ENCODE results near the gene BORCS6.

DNA sequence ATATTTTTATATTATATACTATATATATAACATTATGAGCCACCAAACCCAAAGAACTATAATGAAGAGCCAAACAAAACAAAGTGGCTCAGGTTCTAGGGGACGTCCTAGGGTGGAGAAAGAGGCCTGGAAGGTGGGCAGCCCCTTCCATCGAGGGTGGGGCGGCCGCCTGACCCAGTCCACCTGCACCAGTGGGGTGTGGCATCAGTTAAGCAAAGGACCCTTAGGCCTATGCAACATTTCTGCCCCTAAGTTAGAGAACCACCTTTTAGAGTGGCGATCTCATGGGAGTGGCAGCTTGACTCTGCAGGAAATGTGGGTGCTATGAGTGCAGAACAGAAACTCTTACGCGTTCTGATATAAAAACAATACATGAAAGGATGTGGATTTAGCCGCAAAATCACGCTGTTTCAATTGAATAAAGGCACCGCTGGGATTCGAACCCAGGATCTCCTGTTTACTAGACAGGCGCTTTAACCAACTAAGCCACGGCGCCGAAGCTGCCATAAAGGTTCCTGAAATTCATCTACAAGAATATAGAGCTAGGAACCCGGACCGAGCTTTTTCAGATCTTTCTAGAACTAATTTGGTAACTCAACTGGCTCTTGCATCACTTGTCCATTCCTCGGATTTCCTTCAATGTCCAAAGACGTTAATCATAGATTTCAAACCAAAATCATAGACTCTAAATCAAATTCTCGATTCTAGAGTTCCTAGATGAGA is 36.0 kb upstream of the BORCS6 start:
- TF ChIP-seq, protein P1, sequence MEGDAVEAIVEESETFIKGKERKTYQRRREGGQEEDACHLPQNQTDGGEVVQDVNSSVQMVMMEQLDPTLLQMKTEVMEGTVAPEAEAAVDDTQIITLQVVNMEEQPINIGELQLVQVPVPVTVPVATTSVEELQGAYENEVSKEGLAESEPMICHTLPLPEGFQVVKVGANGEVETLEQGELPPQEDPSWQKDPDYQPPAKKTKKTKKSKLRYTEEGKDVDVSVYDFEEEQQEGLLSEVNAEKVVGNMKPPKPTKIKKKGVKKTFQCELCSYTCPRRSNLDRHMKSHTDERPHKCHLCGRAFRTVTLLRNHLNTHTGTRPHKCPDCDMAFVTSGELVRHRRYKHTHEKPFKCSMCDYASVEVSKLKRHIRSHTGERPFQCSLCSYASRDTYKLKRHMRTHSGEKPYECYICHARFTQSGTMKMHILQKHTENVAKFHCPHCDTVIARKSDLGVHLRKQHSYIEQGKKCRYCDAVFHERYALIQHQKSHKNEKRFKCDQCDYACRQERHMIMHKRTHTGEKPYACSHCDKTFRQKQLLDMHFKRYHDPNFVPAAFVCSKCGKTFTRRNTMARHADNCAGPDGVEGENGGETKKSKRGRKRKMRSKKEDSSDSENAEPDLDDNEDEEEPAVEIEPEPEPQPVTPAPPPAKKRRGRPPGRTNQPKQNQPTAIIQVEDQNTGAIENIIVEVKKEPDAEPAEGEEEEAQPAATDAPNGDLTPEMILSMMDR (IDR thresholded peaks at IDR 0.05; ENCODE audit: low read depth, low read length, missing input control) = no peak
- TF ChIP-seq JUND (IDR thresholded peaks at IDR 0.05) (no peak), YY1 (IDR thresholded peaks at IDR 0.05) (no peak), MAX (IDR thresholded peaks at IDR 0.05) (no peak), GABPA (IDR thresholded peaks at IDR 0.05 in 1 of 2, conservative IDR thresholded peaks at IDR 0.05 in 1 of 2) (no peak), RAD21 (IDR thresholded peaks at IDR 0.05) (no peak)
- TF ChIP-seq, protein P2, sequence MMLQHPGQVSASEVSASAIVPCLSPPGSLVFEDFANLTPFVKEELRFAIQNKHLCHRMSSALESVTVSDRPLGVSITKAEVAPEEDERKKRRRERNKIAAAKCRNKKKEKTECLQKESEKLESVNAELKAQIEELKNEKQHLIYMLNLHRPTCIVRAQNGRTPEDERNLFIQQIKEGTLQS (IDR thresholded peaks at IDR 0.05) = no peak
- TF ChIP-seq, protein P3, sequence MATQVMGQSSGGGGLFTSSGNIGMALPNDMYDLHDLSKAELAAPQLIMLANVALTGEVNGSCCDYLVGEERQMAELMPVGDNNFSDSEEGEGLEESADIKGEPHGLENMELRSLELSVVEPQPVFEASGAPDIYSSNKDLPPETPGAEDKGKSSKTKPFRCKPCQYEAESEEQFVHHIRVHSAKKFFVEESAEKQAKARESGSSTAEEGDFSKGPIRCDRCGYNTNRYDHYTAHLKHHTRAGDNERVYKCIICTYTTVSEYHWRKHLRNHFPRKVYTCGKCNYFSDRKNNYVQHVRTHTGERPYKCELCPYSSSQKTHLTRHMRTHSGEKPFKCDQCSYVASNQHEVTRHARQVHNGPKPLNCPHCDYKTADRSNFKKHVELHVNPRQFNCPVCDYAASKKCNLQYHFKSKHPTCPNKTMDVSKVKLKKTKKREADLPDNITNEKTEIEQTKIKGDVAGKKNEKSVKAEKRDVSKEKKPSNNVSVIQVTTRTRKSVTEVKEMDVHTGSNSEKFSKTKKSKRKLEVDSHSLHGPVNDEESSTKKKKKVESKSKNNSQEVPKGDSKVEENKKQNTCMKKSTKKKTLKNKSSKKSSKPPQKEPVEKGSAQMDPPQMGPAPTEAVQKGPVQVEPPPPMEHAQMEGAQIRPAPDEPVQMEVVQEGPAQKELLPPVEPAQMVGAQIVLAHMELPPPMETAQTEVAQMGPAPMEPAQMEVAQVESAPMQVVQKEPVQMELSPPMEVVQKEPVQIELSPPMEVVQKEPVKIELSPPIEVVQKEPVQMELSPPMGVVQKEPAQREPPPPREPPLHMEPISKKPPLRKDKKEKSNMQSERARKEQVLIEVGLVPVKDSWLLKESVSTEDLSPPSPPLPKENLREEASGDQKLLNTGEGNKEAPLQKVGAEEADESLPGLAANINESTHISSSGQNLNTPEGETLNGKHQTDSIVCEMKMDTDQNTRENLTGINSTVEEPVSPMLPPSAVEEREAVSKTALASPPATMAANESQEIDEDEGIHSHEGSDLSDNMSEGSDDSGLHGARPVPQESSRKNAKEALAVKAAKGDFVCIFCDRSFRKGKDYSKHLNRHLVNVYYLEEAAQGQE (IDR thresholded peaks at IDR 0.05) = no peak

All from liver (tissue), 3 donors.